A673 (cell line): ENCODE results near the gene INHA. TPM values are rescaled to one million over a fixed set of nuclear protein-coding genes. Genes with fewer than 3 reads are reported as not detected.
A peak's percentile ranks its signal among the peaks of the same experiment; 100 is the strongest.

Experiments used
- BruUV-seq: library from RNA; stranded (reverse); fragments of 400-500 nt; replicated peaks from 2 replicates; lab custom pipeline; 2021; lab: Mats Ljungman, UMichigan
- CTCF ChIA-PET: fragments of 300-600 bp; sonication (Branson Sonifier 250); formaldehyde crosslinking; loops from one replicate; lab custom pipeline; 2022; ENCODE audit warnings: antibody characterized with exemption; lab: Charles Lee
- POLR2A ChIA-PET: fragments of 300-600 bp; sonication (Branson Sonifier 250); formaldehyde crosslinking; loops from one replicate; lab custom pipeline; 2022; ENCODE audit warnings: antibody characterized with exemption; ENCODE audit not compliant: low non-redundant PET; lab: Charles Lee
- DNase-seq: peaks from one replicate; pipeline ENCODE4 v3.0.0-alpha.2; 2015; ENCODE audit warnings: low spot score
- H3K27ac ChIP-seq: fragments of 200-600 bp; sonication (generic); 2 replicates; pipeline ENCODE4 v1.5.1; 2016; ENCODE audit warnings: mixed run types, low read depth, mild to moderate bottlenecking, mixed read lengths, antibody characterized with exemption, low read length; ENCODE audit not compliant: poor library complexity, severe bottlenecking
- H3K27me3 ChIP-seq: fragments of 200-600 bp; sonication (generic); replicated peaks from 2 replicates; pipeline ENCODE4 v1.6.1; 2017; ENCODE audit warnings: mixed run types, low read depth, mild to moderate bottlenecking, mixed read lengths, antibody characterized with exemption, low read length; ENCODE audit not compliant: insufficient read depth, poor library complexity
- H3K36me3 ChIP-seq: fragments of 200-600 bp; sonication (generic); 2 replicates; pipeline ENCODE4 v1.6.1; 2016; ENCODE audit warnings: mixed run types, mild to moderate bottlenecking, mixed read lengths, antibody characterized with exemption, low read length; ENCODE audit not compliant: insufficient read depth, poor library complexity, severe bottlenecking
- H3K4me1 ChIP-seq: fragments of 200-600 bp; sonication (generic); 2 replicates; pipeline ENCODE4 v1.6.1; 2017; ENCODE audit warnings: mixed run types, mild to moderate bottlenecking, mixed read lengths, antibody characterized with exemption, low read length; ENCODE audit not compliant: insufficient read depth, poor library complexity, severe bottlenecking
- H3K4me3 ChIP-seq: fragments of 200-600 bp; sonication (generic); 2 replicates; pipeline ENCODE4 v1.5.1; 2016; ENCODE audit warnings: low read depth, mixed run types, mild to moderate bottlenecking, mixed read lengths, low read length; ENCODE audit not compliant: poor library complexity, severe bottlenecking
- H3K9me3 ChIP-seq: fragments of 200-600 bp; sonication (generic); 2 replicates; pipeline ENCODE4 v1.6.1; 2016; ENCODE audit warnings: mixed run types, low read depth, mild to moderate bottlenecking, mixed read lengths, antibody characterized with exemption, low read length; ENCODE audit not compliant: poor library complexity, severe bottlenecking
- CTCF ChIP-seq: fragments of 300-800, 200-600 bp; sonication (generic); conservative IDR thresholded peaks from 2 replicates; pipeline ENCODE4 v1.5.1; 2017; ENCODE audit warnings: low read depth, mild to moderate bottlenecking, antibody characterized with exemption, low read length, moderate library complexity, mixed read lengths
- EZH2 ChIP-seq: fragments of 200-600 bp; sonication (generic); IDR thresholded peaks from 2 replicates; pipeline ENCODE4 v1.6.1; 2017; ENCODE audit warnings: borderline replicate concordance, low read depth, mild to moderate bottlenecking, mixed read lengths, antibody characterized with exemption, low read length; ENCODE audit not compliant: poor library complexity, severe bottlenecking
- intact Hi-C: fragments of 100-400 bp; cut with micrococcal nuclease; formaldehyde crosslinking; loops from one replicate; pipeline ENCODE4 v1.10.0; 2022; ENCODE audit not compliant: unreplicated experiment
- total RNA-seq: library from RNA; stranded (reverse); gene quantifications from 2 replicates; pipeline ENCODE4 v1.2.3, GENCODE V29; 2021

The INHA gene
- total RNA-seq, 1 experiment from 2014 or later, result not detected

- Histone ChIP-seq H3K27ac (no peak overlapping the region), H3K27me3 (no peaks in the 10 kb centered on the region), H3K4me1 (peaks cover 12% of the 10 kb centered on the region), H3K9me3 (no peaks in the 10 kb centered on the region), H3K4me3 (no peak overlapping the region), H3K36me3 (no peaks in the 10 kb centered on the region)
- ChIA-PET CTCF (interaction anchor here (0.5 to 1.6 kb wide), 2 partner anchors 51 to 124 kb away, joined by 4 to 5 read pairs; no protein-coding TSS in a partner anchor), POLR2A (no interaction called here)
- intact Hi-C loops, result no loop called here
- no peak for TF ChIP-seq EZH2
- no TSS peak for BruUV-seq
- no peak for DNase-seq
Measured at GRCh38 chr2:219527076-219527394, 45.1 kb upstream of the INHA start.

GRCh38 chr2:219527472-219527871 lies 44.6 kb upstream of the INHA start:
- Histone ChIP-seq H3K4me3 (no peak overlapping the region), H3K27ac (no peak overlapping the region), H3K9me3 (no peaks in the 10 kb centered on the region), H3K36me3 (no peaks in the 10 kb centered on the region), H3K4me1 (peaks cover 8% of the 10 kb centered on the region), H3K27me3 (no peaks in the 10 kb centered on the region)
- TF ChIP-seq EZH2 (no peak), CTCF (no peak)
- no TSS peak for BruUV-seq
- POLR2A ChIA-PET, result no interaction called here
- no peak for DNase-seq
- intact Hi-C loops, result no loop called here
- CTCF ChIA-PET, result interaction anchor here (0.5 to 1.6 kb wide), 3 partner anchors 16 to 124 kb away, joined by 4 to 6 read pairs (median 5); no protein-coding TSS in a partner anchor

- Histone ChIP-seq H3K36me3 (no peaks in the 10 kb centered on the region), H3K4me3 (peak overlapping the region; percentile 20), H3K4me1 (peaks cover 3% of the 10 kb centered on the region), H3K27me3 (no peaks in the 10 kb centered on the region), H3K27ac (no peak overlapping the region), H3K9me3 (no peaks in the 10 kb centered on the region)
- ChIA-PET POLR2A (no interaction called here), CTCF (interaction anchor here (0.6 to 3.3 kb wide), 25 partner anchors 9 to 253 kb away, joined by 3 to 101 read pairs (median 5); partner anchors contain the start of genes ASIC4, CHPF, DNPEP and GMPPA)
- BruUV-seq, result no TSS peak
- no peak for TF ChIP-seq EZH2
- peak; percentile 95 for TF ChIP-seq CTCF
- DNase-seq, result peak; percentile 91
- intact Hi-C loops, result loop anchor here (1.0 kb wide), 3 partner anchors 35 to 127 kb away; no protein-coding TSS in a partner anchor
Measured at GRCh38 chr2:219530048-219530963, 41.8 kb upstream of the INHA start.
